ENCODE data around the gene LRRC17.

- TF ChIP-seq POLR2AphosphoS5 (IDR thresholded peaks at IDR 0.05) (no peak), EP300 (IDR thresholded peaks at IDR 0.05) (no peak)
- TF ChIP-seq, protein P1, sequence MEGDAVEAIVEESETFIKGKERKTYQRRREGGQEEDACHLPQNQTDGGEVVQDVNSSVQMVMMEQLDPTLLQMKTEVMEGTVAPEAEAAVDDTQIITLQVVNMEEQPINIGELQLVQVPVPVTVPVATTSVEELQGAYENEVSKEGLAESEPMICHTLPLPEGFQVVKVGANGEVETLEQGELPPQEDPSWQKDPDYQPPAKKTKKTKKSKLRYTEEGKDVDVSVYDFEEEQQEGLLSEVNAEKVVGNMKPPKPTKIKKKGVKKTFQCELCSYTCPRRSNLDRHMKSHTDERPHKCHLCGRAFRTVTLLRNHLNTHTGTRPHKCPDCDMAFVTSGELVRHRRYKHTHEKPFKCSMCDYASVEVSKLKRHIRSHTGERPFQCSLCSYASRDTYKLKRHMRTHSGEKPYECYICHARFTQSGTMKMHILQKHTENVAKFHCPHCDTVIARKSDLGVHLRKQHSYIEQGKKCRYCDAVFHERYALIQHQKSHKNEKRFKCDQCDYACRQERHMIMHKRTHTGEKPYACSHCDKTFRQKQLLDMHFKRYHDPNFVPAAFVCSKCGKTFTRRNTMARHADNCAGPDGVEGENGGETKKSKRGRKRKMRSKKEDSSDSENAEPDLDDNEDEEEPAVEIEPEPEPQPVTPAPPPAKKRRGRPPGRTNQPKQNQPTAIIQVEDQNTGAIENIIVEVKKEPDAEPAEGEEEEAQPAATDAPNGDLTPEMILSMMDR (IDR thresholded peaks at IDR 0.05) = no peak
Observed at GRCh38 chr7:102917436-102918353, 4.9 kb downstream of the LRRC17 start.

Data from suprapubic skin (tissue), 4 donors.